Measurements from ENCODE around the gene LMAN1L.

GRCh38 chr15:74840851-74841775 lies 28.5 kb downstream of the LMAN1L start:
- no peak for TF ChIP-seq CTCF (IDR thresholded peaks at IDR 0.05)
- no peak for TF ChIP-seq POLR2A (IDR thresholded peaks at IDR 0.05)

Measured in thyroid gland (tissue), 4 donors.